GM12865 (cell line): ENCODE results near the gene R3HCC1L.

Experiments used
- DNase-seq: peaks from one replicate; pipeline ENCODE4 v3.0.0; 2010; ENCODE audit warnings: low read depth
- H3K4me3 ChIP-seq: 2 replicates; pipeline ENCODE4 v1.5.1; 2011; ENCODE audit warnings: mild to moderate bottlenecking, low read depth, low read length, control low read depth
- TF ChIP-seq, protein P1 (sequence below): IDR thresholded peaks from 2 replicates; pipeline ENCODE4 v1.5.1; 2011; ENCODE audit warnings: low read length, control low read depth, low read depth, inconsistent platforms; ENCODE audit not compliant: insufficient read depth; ENCODE audit errors: missing control alignments

The R3HCC1L gene

DNA sequence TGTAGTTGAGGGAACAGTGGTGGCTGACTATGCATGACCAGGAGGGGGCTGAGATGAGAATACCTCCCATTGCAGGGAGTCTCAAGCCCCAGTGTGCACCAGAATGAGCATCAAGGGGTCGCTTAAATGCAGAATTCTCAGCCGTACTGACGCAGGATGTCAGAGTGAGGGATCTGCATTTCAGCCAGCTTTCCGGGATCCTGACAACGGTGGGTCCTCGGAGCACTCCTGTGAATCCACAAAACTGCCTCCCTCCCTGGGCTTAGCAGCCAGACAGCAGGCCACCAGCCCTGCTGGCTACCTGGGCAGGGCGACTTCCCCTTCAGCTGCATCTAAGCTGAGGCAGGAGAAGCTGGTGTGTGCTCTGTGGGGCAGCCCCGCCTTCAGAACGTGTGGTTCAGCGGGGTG, 155.3 kb downstream of the R3HCC1L start:
- TF ChIP-seq, protein P1, sequence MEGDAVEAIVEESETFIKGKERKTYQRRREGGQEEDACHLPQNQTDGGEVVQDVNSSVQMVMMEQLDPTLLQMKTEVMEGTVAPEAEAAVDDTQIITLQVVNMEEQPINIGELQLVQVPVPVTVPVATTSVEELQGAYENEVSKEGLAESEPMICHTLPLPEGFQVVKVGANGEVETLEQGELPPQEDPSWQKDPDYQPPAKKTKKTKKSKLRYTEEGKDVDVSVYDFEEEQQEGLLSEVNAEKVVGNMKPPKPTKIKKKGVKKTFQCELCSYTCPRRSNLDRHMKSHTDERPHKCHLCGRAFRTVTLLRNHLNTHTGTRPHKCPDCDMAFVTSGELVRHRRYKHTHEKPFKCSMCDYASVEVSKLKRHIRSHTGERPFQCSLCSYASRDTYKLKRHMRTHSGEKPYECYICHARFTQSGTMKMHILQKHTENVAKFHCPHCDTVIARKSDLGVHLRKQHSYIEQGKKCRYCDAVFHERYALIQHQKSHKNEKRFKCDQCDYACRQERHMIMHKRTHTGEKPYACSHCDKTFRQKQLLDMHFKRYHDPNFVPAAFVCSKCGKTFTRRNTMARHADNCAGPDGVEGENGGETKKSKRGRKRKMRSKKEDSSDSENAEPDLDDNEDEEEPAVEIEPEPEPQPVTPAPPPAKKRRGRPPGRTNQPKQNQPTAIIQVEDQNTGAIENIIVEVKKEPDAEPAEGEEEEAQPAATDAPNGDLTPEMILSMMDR, result no peak
- no peak for DNase-seq
- no peak overlapping the region for H3K4me3 ChIP-seq

DNA sequence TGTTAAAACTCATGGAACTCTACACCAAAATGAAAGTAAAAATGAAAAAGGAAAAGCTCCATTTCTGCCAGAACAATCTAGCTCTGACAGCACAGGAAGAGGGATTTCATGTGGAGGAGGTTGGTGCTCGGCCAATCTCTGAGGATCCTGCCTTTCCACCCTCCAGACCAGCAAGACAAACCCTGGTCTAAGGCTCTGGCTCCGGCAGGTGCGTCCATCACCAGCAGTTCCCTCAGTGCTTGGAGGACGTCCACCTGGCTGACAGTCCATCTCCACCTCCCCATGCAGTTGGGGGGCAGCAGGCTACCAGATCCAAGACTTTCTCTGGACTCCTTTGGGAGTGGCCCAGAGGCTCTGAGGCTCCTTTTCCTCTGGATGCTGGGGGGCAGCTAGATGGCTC, 158.5 kb downstream of the R3HCC1L start:
- no peak for DNase-seq
- TF ChIP-seq, protein P1, result no peak
- no peak overlapping the region for H3K4me3 ChIP-seq

DNA sequence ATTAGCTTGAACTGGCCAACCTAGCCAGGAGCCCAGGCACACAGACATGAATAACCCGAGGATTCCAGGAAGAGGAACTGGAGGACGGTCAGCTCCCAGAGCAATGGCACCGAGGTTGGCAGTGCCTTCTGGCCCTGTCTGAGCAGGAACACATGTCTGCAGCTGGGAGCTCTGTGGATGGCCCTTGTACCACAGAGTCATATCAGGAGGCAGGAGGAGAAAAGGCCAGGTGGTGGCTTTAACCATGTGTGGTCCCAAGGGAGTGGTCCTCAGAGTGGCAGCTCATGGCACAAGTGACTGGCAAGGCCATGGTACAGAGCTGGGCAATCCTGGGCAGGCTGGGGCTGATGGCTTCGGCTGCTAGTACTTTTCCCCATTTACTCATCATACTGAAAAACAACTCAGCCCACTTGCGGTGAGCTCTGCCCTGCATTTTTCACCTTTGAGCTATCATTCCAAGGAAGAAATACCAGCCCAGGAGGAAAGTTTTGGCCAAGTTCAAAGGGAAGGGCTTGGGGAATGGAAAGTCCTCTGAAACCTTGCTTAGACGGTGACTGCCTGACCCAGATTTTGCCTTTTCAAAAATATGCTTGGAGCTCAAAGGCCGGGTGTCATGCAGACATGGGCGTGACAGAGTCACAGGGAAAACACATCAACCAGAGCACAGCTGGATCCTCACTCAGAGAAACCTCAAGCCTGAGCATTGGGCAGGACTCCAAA, 159.3 kb downstream of the R3HCC1L start:
- TF ChIP-seq, protein P1, result no peak
- no peak for DNase-seq
- no peak overlapping the region for H3K4me3 ChIP-seq

DNA sequence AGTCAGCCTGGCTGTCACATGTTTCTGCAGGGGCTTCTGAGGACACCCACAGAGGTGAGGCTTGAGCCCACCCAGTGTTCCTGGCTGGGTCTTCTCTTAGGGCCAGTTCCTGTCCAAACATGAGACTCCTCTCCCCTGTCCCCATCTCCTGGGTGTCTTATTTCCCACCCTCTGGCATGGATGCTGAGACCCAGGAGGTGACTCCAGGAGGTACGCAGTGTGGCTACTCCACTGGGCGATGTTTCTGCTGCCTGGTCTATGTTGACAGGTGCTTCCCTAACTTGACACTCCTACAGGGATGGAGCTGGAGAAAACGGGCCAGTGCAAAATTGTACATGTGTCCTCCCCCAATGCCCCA, 159.8 kb downstream of the R3HCC1L start:
- no peak for DNase-seq
- H3K4me3 ChIP-seq, result no peak overlapping the region
- TF ChIP-seq, protein P1, result no peak
